ENCODE results near the gene FUT6. TPM values are rescaled to one million over a fixed set of nuclear protein-coding genes. Genes with fewer than 3 reads are reported as not detected.
A peak's percentile ranks its signal among the peaks of the same experiment; 100 is the strongest.

The FUT6 gene
- total RNA-seq, 2 experiments from 2014 or later = not detected

- intact Hi-C loops (cut with micrococcal nuclease) = no loop called here
- Mint-ChIP-seq H3K9me3 (no peaks in the 10 kb centered on the region), H3K36me3 (ENCODE audit: low read depth) (no peaks in the 10 kb centered on the region), H3K27ac (no peak overlapping the region), H3K4me1 (ENCODE audit: low read depth) (peaks cover 1% of the 10 kb centered on the region), H3K27me3 (ENCODE audit: low read depth) (no peaks in the 10 kb centered on the region), H3K4me3 (no peak overlapping the region)
- no peak for DNase-seq
- CTCF ChIA-PET = interaction anchor here (1.1 kb wide), 1 partner anchor 18 kb away, joined by 6 read pairs; no protein-coding TSS in a partner anchor
These were observed 17.9 kb downstream of the FUT6 start for GRCh38 chr19:5821521-5822180.

- H3K4me3 Mint-ChIP-seq = no peak overlapping the region
- no peaks in the 10 kb centered on the region for H3K9me3 Mint-ChIP-seq
- intact Hi-C loops (cut with micrococcal nuclease) = no loop called here
- H3K27me3 Mint-ChIP-seq (ENCODE audit: low read depth) = no peaks in the 10 kb centered on the region
- no peak for DNase-seq
- H3K27ac Mint-ChIP-seq = no peak overlapping the region
- H3K4me1 Mint-ChIP-seq (ENCODE audit: low read depth) = no peaks in the 10 kb centered on the region
- CTCF ChIA-PET = interaction anchor here (1.0 kb wide), 1 partner anchor 14 kb away, joined by 3 read pairs; no protein-coding TSS in a partner anchor
- H3K36me3 Mint-ChIP-seq (ENCODE audit: low read depth) = no peaks in the 10 kb centered on the region
These were observed 18.7 kb downstream of the FUT6 start for GRCh38 chr19:5820785-5821184.

- no peaks in the 10 kb centered on the region for H3K4me1 Mint-ChIP-seq (ENCODE audit: low read depth)
- no peaks in the 10 kb centered on the region for H3K36me3 Mint-ChIP-seq (ENCODE audit: low read depth)
- H3K4me3 Mint-ChIP-seq = no peak overlapping the region
- H3K27me3 Mint-ChIP-seq (ENCODE audit: low read depth) = no peaks in the 10 kb centered on the region
- intact Hi-C loops (cut with micrococcal nuclease) = no loop called here
- no peak for DNase-seq
- CTCF ChIA-PET = interaction anchor here (0.5 to 1.2 kb wide), 2 partner anchors 9 to 478 kb away, joined by 3 to 4 read pairs; no protein-coding TSS in a partner anchor
- no peaks in the 10 kb centered on the region for H3K9me3 Mint-ChIP-seq
- no peak overlapping the region for H3K27ac Mint-ChIP-seq
These were observed 20.9 kb downstream of the FUT6 start for GRCh38 chr19:5818594-5818993.

GRCh38 chr19:5817218-5817617, 22.3 kb downstream of the FUT6 start:
- intact Hi-C loops (cut with micrococcal nuclease) = no loop called here
- no peaks in the 10 kb centered on the region for H3K36me3 Mint-ChIP-seq (ENCODE audit: low read depth)
- CTCF ChIA-PET = no interaction called here

GRCh38 chr19:5814852-5815246, 24.7 kb downstream of the FUT6 start:
- Mint-ChIP-seq H3K4me1 (ENCODE audit: low read depth) (no peaks in the 10 kb centered on the region), H3K4me3 (no peak overlapping the region), H3K36me3 (ENCODE audit: low read depth) (no peaks in the 10 kb centered on the region), H3K9me3 (no peaks in the 10 kb centered on the region), H3K27me3 (ENCODE audit: low read depth) (no peaks in the 10 kb centered on the region), H3K27ac (no peak overlapping the region)
- intact Hi-C loops (cut with micrococcal nuclease) = no loop called here
- CTCF ChIA-PET = no interaction called here
- no peak for DNase-seq

More at GRCh38 chr19:5817218-5817617, 22.3 kb downstream of the FUT6 start:
- no peak overlapping the region for H3K4me3 Mint-ChIP-seq
- no peak overlapping the region for H3K27ac Mint-ChIP-seq
- no peaks in the 10 kb centered on the region for H3K4me1 Mint-ChIP-seq (ENCODE audit: low read depth)
- H3K27me3 Mint-ChIP-seq (ENCODE audit: low read depth) = no peaks in the 10 kb centered on the region
- DNase-seq = no peak
- no peaks in the 10 kb centered on the region for H3K9me3 Mint-ChIP-seq

GRCh38 chr19:5814123-5814851, 25.2 kb downstream of the FUT6 start:
- DNase-seq = no peak
- Mint-ChIP-seq H3K36me3 (ENCODE audit: low read depth) (no peaks in the 10 kb centered on the region), H3K27ac (no peak overlapping the region), H3K9me3 (no peaks in the 10 kb centered on the region), H3K27me3 (ENCODE audit: low read depth) (no peaks in the 10 kb centered on the region), H3K4me1 (ENCODE audit: low read depth) (no peaks in the 10 kb centered on the region), H3K4me3 (no peak overlapping the region)
- CTCF ChIA-PET = no interaction called here
- intact Hi-C loops (cut with micrococcal nuclease) = no loop called here

GRCh38 chr19:5811117-5811516, 28.4 kb downstream of the FUT6 start:
- Mint-ChIP-seq H3K4me1 (ENCODE audit: low read depth) (no peaks in the 10 kb centered on the region), H3K27me3 (ENCODE audit: low read depth) (no peaks in the 10 kb centered on the region), H3K9me3 (no peaks in the 10 kb centered on the region), H3K4me3 (no peak overlapping the region), H3K36me3 (ENCODE audit: low read depth) (no peaks in the 10 kb centered on the region), H3K27ac (no peak overlapping the region)
- CTCF ChIA-PET = interaction anchor here (0.6 to 0.9 kb wide), 2 partner anchors 131 to 157 kb away, joined by 3 to 5 read pairs; no protein-coding TSS in a partner anchor
- intact Hi-C loops (cut with micrococcal nuclease) = no loop called here
- DNase-seq = no peak

GRCh38 chr19:5809469-5809868, 30.0 kb downstream of the FUT6 start:
- Mint-ChIP-seq H3K4me3 (no peak overlapping the region), H3K4me1 (ENCODE audit: low read depth) (peaks cover 2% of the 10 kb centered on the region), H3K9me3 (no peaks in the 10 kb centered on the region), H3K27me3 (ENCODE audit: low read depth) (peaks cover 2% of the 10 kb centered on the region), H3K27ac (no peak overlapping the region), H3K36me3 (ENCODE audit: low read depth) (no peaks in the 10 kb centered on the region)
- CTCF ChIA-PET = interaction anchor here (0.8 to 0.9 kb wide), 3 partner anchors 93 to 213 kb away, joined by 3 to 5 read pairs (median 3); partner anchors contain the start of gene RPL36
- DNase-seq = no peak
- intact Hi-C loops (cut with micrococcal nuclease) = no loop called here

GRCh38 chr19:5809053-5809452, 30.4 kb downstream of the FUT6 start:
- no peak overlapping the region for H3K27ac Mint-ChIP-seq
- peaks cover 6% of the 10 kb centered on the region for H3K4me1 Mint-ChIP-seq (ENCODE audit: low read depth)
- no peaks in the 10 kb centered on the region for H3K36me3 Mint-ChIP-seq (ENCODE audit: low read depth)
- H3K27me3 Mint-ChIP-seq (ENCODE audit: low read depth) = peaks cover 5% of the 10 kb centered on the region
- DNase-seq = no peak
- intact Hi-C loops (cut with micrococcal nuclease) = no loop called here
- CTCF ChIA-PET = interaction anchor here (0.7 to 0.9 kb wide), 4 partner anchors 94 to 213 kb away, joined by 3 to 5 read pairs (median 3); partner anchors contain the start of gene RPL36
- no peaks in the 10 kb centered on the region for H3K9me3 Mint-ChIP-seq
- no peak overlapping the region for H3K4me3 Mint-ChIP-seq

GRCh38 chr19:5808120-5808816, 31.2 kb downstream of the FUT6 start:
- H3K4me1 Mint-ChIP-seq (ENCODE audit: low read depth) = peaks cover 12% of the 10 kb centered on the region
- no peak overlapping the region for H3K27ac Mint-ChIP-seq
- H3K9me3 Mint-ChIP-seq = no peaks in the 10 kb centered on the region
- H3K4me3 Mint-ChIP-seq = no peak overlapping the region
- intact Hi-C loops (cut with micrococcal nuclease) = no loop called here
- H3K27me3 Mint-ChIP-seq (ENCODE audit: low read depth) = peaks cover 7% of the 10 kb centered on the region
- CTCF ChIA-PET = interaction anchor here (0.5 to 0.9 kb wide), 3 partner anchors 11 to 118 kb away, joined by 3 to 4 read pairs (median 3); partner anchors contain the start of gene RPL36
- no peak for DNase-seq
- no peaks in the 10 kb centered on the region for H3K36me3 Mint-ChIP-seq (ENCODE audit: low read depth)

- DNase-seq = no peak
- Mint-ChIP-seq H3K9me3 (no peaks in the 10 kb centered on the region), H3K27me3 (ENCODE audit: low read depth) (peaks cover 9% of the 10 kb centered on the region), H3K36me3 (ENCODE audit: low read depth) (no peaks in the 10 kb centered on the region), H3K4me3 (no peak overlapping the region), H3K27ac (no peak overlapping the region), H3K4me1 (ENCODE audit: low read depth) (peaks cover 21% of the 10 kb centered on the region)
- CTCF ChIA-PET = interaction anchor here (0.5 to 1.2 kb wide), 7 partner anchors 12 to 211 kb away, joined by 3 to 5 read pairs (median 3); no protein-coding TSS in a partner anchor
- intact Hi-C loops (cut with micrococcal nuclease) = no loop called here
These were observed 32.6 kb downstream of the FUT6 start for GRCh38 chr19:5806905-5807304.

GRCh38 chr19:5806133-5806489, 33.4 kb downstream of the FUT6 start:
- Mint-ChIP-seq H3K27ac (no peak overlapping the region), H3K4me1 (ENCODE audit: low read depth) (peaks cover 23% of the 10 kb centered on the region), H3K36me3 (ENCODE audit: low read depth) (no peaks in the 10 kb centered on the region), H3K27me3 (ENCODE audit: low read depth) (peaks cover 11% of the 10 kb centered on the region), H3K9me3 (no peaks in the 10 kb centered on the region), H3K4me3 (peak overlapping the region; percentile 12)
- intact Hi-C loops (cut with micrococcal nuclease) = no loop called here
- CTCF ChIA-PET = interaction anchor here (0.6 to 1.2 kb wide), 5 partner anchors 11 to 105 kb away, joined by 3 to 5 read pairs (median 4); no protein-coding TSS in a partner anchor
- no peak for DNase-seq
